Left lung (tissue), 14 donors: ENCODE results near the gene MMUT. TPM values are rescaled to one million over a fixed set of nuclear protein-coding genes. Genes with fewer than 3 reads are reported as not detected.

ENCODE experiments used
- ATAC-seq: fragments of 200-7000 bp; cut with Tn5 transposase; one replicate; pipeline ENCODE4 v1.9.1; 2020; ENCODE audit warnings: moderate library complexity
- DNase-seq, 4 donors: peaks; one replicate each; pipeline ENCODE4 v3.0.0-alpha.2; 2013 to 2020
- H3K27ac ChIP-seq, 2 donors: fragments of 200-600 bp; sonication (generic) in 1 of 2; one replicate each; pipeline versions ENCODE4 v1.5.0 to v1.8.0; 2020 to 2021
- H3K27me3 ChIP-seq, 2 donors: fragments of 200-600 bp; sonication (generic) in 1 of 2; one replicate each; pipeline versions ENCODE4 v1.5.0 to v1.8.0; 2020 to 2021
- H3K36me3 ChIP-seq, 2 donors: fragments of 200-600 bp; sonication (generic) in 1 of 2; one replicate each; pipeline versions ENCODE4 v1.5.0 to v1.8.0; 2020 to 2021
- H3K4me1 ChIP-seq, 2 donors: fragments of 200-600 bp; one replicate each; pipeline ENCODE4 v1.8.0; 2021
- H3K4me3 ChIP-seq, 2 donors: fragments of 200-600 bp; sonication (generic) in 1 of 2; one replicate each; pipeline versions ENCODE4 v1.5.0 to v1.8.0; 2020 to 2021; ENCODE audit warnings: mild to moderate bottlenecking in 1 of 2
- H3K9me3 ChIP-seq, 2 donors: fragments of 200-600 bp; sonication (generic) in 1 of 2; one replicate each; pipeline versions ENCODE4 v1.5.0 to v1.8.0; 2020 to 2021
- CTCF ChIP-seq, 2 donors: fragments of 200-600 bp; sonication (generic) in 1 of 2; IDR thresholded peaks; one replicate each; pipeline versions ENCODE4 v1.5.0 to v1.8.0; 2021; ENCODE audit warnings: antibody characterized with exemption in 2 of 2
- intact Hi-C, 2 donors: fragments of 100-400 bp; cut with DNase I; formaldehyde crosslinking; loops; one replicate each; pipeline versions ENCODE4 v1.11.2 to v1.14.2; 2022
- long read RNA-seq, 12 donors: library from polyadenylated mRNA in 2 of 12; unstranded in 2 of 12; transcript quantifications; one replicate each; pipeline ENCODE4 v2.0.0 and lab custom pipeline, GENCODE V29; 2019 to 2026
- polyA plus RNA-seq, 6 donors: library from polyadenylated mRNA; unstranded; fragments of 120-200 nt; gene quantifications; one replicate each; pipeline ENCODE4 v1.2.1, GENCODE V29; 2013; ENCODE audit not compliant: insufficient read length in 6 of 6
- total RNA-seq, 2 donors: library from RNA; stranded (reverse); fragmentation: NEBNext Ultra II Directional; extraction: Animal tissue kit (Norgen Biotek cat#: 25700); gene quantifications; one replicate each; pipeline ENCODE4 v1.2.1, GENCODE V29; 2021
- donor health status: DM: no; HTN: yes; CAD: no.
- donor health status: DM: no; HTN: no; CAD: no.

Gene MMUT
- total RNA-seq (10 to 100 TPM; 20.6 to 25.5 TPM), polyA plus RNA-seq (10 to 100 TPM; 33.2 to 45.7 (median 35.0) TPM)
- long read RNA-seq, donor 1, partial matches to known transcripts: 25 of 34 reads
- long read RNA-seq, donor 1, other reads (novel, unspliced or antisense): 5 of 34 reads
- long read RNA-seq, donor 2, transcript MUT-201 (13 exons, 3,749 nt): major isoform, 6 of 27 reads
- long read RNA-seq, donor 2, partial matches to known transcripts: 21 of 27 reads
- long read RNA-seq, donor 2, other reads (novel, unspliced or antisense): 0 of 27 reads
- long read RNA-seq, donor 3, transcript MUT-201 (13 exons, 3,749 nt): major isoform, 8 of 41 reads
- long read RNA-seq, donor 3, partial matches to known transcripts: 28 of 41 reads
- long read RNA-seq, donor 3, other reads (novel, unspliced or antisense): 5 of 41 reads
- long read RNA-seq, donor 4, partial matches to known transcripts: 3 of 6 reads
- long read RNA-seq, donor 4, other reads (novel, unspliced or antisense): 0 of 6 reads
- long read RNA-seq, donor 5, transcript MUT-201 (13 exons, 3,749 nt): major isoform, 8 of 15 reads
- long read RNA-seq, donor 5, partial matches to known transcripts: 7 of 15 reads
- long read RNA-seq, donor 5, other reads (novel, unspliced or antisense): 0 of 15 reads
- long read RNA-seq, donor 6, transcript MUT-201 (13 exons, 3,749 nt): major isoform, 6 of 18 reads
- long read RNA-seq, donor 6, partial matches to known transcripts: 12 of 18 reads
- long read RNA-seq, donor 6, other reads (novel, unspliced or antisense): 0 of 18 reads
- long read RNA-seq, donor 7, transcript MUT-201 (13 exons, 3,749 nt): major isoform, 8 of 35 reads
- long read RNA-seq, donor 7, partial matches to known transcripts: 27 of 35 reads
- long read RNA-seq, donor 7, other reads (novel, unspliced or antisense): 0 of 35 reads
- long read RNA-seq, donor 8, transcript MUT-201 (13 exons, 3,749 nt): major isoform, 9 of 26 reads
- long read RNA-seq, donor 8, partial matches to known transcripts: 17 of 26 reads
- long read RNA-seq, donor 8, other reads (novel, unspliced or antisense): 0 of 26 reads
- long read RNA-seq, donor 9: 0 reads
- long read RNA-seq, donor 10: 0 reads
- long read RNA-seq, donor 11, transcript MUT-201 (13 exons, 3,749 nt): major isoform, 10 of 10 reads
- long read RNA-seq, donor 11, partial matches to known transcripts: 0 of 10 reads
- long read RNA-seq, donor 11, other reads (novel, unspliced or antisense): 0 of 10 reads
- long read RNA-seq, donor 12, partial matches to known transcripts: 25 of 29 reads
- long read RNA-seq, donor 12, other reads (novel, unspliced or antisense): 0 of 29 reads

- DNase-seq (peak; percentile 93 to 97 (median 95)), ATAC-seq (peak; percentile 100)
- Histone ChIP-seq H3K27ac (peak within 1 kb of the TSS; percentile 63 to 78), H3K9me3 (no peaks in the 10 kb centered on the region), H3K4me1 (peaks cover 7 to 45% of the 10 kb centered on the region in 2 donors), H3K4me3 (peak within 1 kb of the TSS; percentile 68), H3K36me3 (peaks cover 0 to 8% of the 10 kb centered on the region in 2 donors), H3K27me3 (no peaks in the 10 kb centered on the region)
- intact Hi-C loops: no loop called here
- no peak for TF ChIP-seq CTCF (IDR thresholded peaks at IDR 0.05)
These were observed at the start of gene MMUT, which contains the start of gene CENPQ for GRCh38 chr6:49462927-49463611. MMUT (minus strand) TSS chr6:49463253; CDS start chr6:49459466, 3,787 bp downstream. CENPQ (plus strand) TSS chr6:49463370; CDS start chr6:49470177, 6,807 bp downstream.

- H3K4me1 ChIP-seq: no peaks in the 10 kb centered on the region
- no peak for ATAC-seq
- TF ChIP-seq CTCF (IDR thresholded peaks at IDR 0.05): no peak
- intact Hi-C loops: no loop called here
- H3K27me3 ChIP-seq: no peaks in the 10 kb centered on the region
- H3K9me3 ChIP-seq: no peaks in the 10 kb centered on the region
- no peaks in the 10 kb centered on the region for H3K36me3 ChIP-seq
- H3K4me3 ChIP-seq: no peak overlapping the region
- no peak overlapping the region for H3K27ac ChIP-seq
- no peak for DNase-seq
These were observed 46.3 kb upstream of the MMUT start for GRCh38 chr6:49509342-49509741.

GRCh38 chr6:49506569-49507111 lies 43.6 kb upstream of the MMUT start:
- no peaks in the 10 kb centered on the region for H3K27me3 ChIP-seq
- ATAC-seq (peak; percentile 21), DNase-seq (peak in 1 of 4 donors; percentile 3)
- no peaks in the 10 kb centered on the region for H3K4me1 ChIP-seq
- no peak overlapping the region for H3K4me3 ChIP-seq
- no peaks in the 10 kb centered on the region for H3K36me3 ChIP-seq
- H3K27ac ChIP-seq: no peak overlapping the region
- no peak for TF ChIP-seq CTCF (IDR thresholded peaks at IDR 0.05)
- intact Hi-C loops: no loop called here
- no peaks in the 10 kb centered on the region for H3K9me3 ChIP-seq

- ATAC-seq: no peak
- Histone ChIP-seq H3K4me1 (no peaks in the 10 kb centered on the region), H3K9me3 (no peaks in the 10 kb centered on the region), H3K4me3 (no peak overlapping the region), H3K36me3 (no peaks in the 10 kb centered on the region), H3K27ac (no peak overlapping the region), H3K27me3 (no peaks in the 10 kb centered on the region)
- no peak for TF ChIP-seq CTCF (IDR thresholded peaks at IDR 0.05)
- DNase-seq: no peak
- intact Hi-C loops: no loop called here
These were observed 41.6 kb upstream of the MMUT start for GRCh38 chr6:49504666-49505065.
